T-helper 9 cell (primary cell): ENCODE measurements around the gene FAM204A.

ENCODE experiments used
- DNase-seq: peaks from one replicate; pipeline ENCODE4 v3.0.0-alpha.2; 2020

FAM204A gene

GRCh38 chr10:118330295-118331076 is 11.6 kb downstream of the FAM204A start:
- DNase-seq, result no peak

- no peak for DNase-seq
These were observed 18.0 kb downstream of the FAM204A start for GRCh38 chr10:118324140-118324539.

GRCh38 chr10:118321724-118322575 is 20.2 kb downstream of the FAM204A start:
- no peak for DNase-seq

GRCh38 chr10:118315629-118316028 is 26.5 kb downstream of the FAM204A start:
- no peak for DNase-seq

GRCh38 chr10:118314882-118315281 is 27.2 kb downstream of the FAM204A start:
- DNase-seq, result no peak

GRCh38 chr10:118311505-118311904 is 30.6 kb downstream of the FAM204A start:
- DNase-seq, result no peak

- DNase-seq, result no peak
These were observed 31.3 kb downstream of the FAM204A start for GRCh38 chr10:118310822-118311221.

GRCh38 chr10:118309911-118310310 is 32.2 kb downstream of the FAM204A start:
- no peak for DNase-seq

GRCh38 chr10:118308664-118309063 is 33.5 kb downstream of the FAM204A start:
- DNase-seq, result no peak

- DNase-seq, result no peak
These were observed 34.3 kb downstream of the FAM204A start for GRCh38 chr10:118307859-118308258.

- DNase-seq, result no peak
These were observed 34.9 kb downstream of the FAM204A start for GRCh38 chr10:118307220-118307619.

- no peak for DNase-seq
These were observed 36.4 kb downstream of the FAM204A start for GRCh38 chr10:118305730-118306129.

GRCh38 chr10:118304521-118304920 is 37.6 kb downstream of the FAM204A start:
- DNase-seq, result no peak

- DNase-seq, result no peak
These were observed 40.9 kb downstream of the FAM204A start for GRCh38 chr10:118301211-118301610.

- DNase-seq, result no peak
These were observed 41.8 kb downstream of the FAM204A start for GRCh38 chr10:118300320-118300719.

GRCh38 chr10:118298787-118299186 is 43.3 kb downstream of the FAM204A start:
- DNase-seq, result no peak

GRCh38 chr10:118291122-118291521 is 51.0 kb downstream of the FAM204A start:
- no peak for DNase-seq

- no peak for DNase-seq
These were observed 51.6 kb downstream of the FAM204A start for GRCh38 chr10:118290471-118290995.

GRCh38 chr10:118287076-118287806 is 54.9 kb downstream of the FAM204A start:
- no peak for DNase-seq

- no peak for DNase-seq
These were observed 55.9 kb downstream of the FAM204A start for GRCh38 chr10:118286051-118286838.

GRCh38 chr10:118282670-118283069 is 59.5 kb downstream of the FAM204A start:
- DNase-seq, result no peak

GRCh38 chr10:118278649-118279048 is 63.5 kb downstream of the FAM204A start:
- no peak for DNase-seq
